Measurements from ENCODE around the gene VIPR2.

- no peak for TF ChIP-seq CTCF (IDR thresholded peaks at IDR 0.05)
- no peak for TF ChIP-seq POLR2A (IDR thresholded peaks at IDR 0.05)
Measured at GRCh38 chr7:159094919-159095915, 49.5 kb downstream of the VIPR2 start.
